C4-2B (cell line): ENCODE measurements around the gene ZNF77.
A peak's percentile ranks its signal among the peaks of the same experiment; 100 is the strongest.
"Not testable (repeated sequence)": the region's sequence is repeated elsewhere in the genome, so short reads cannot be mapped to it uniquely, and the experiment has no call there.

Experiments
- H3K27ac ChIP-seq: fragments of 450-650 bp; 2 replicates; pipeline ENCODE4 v1.5.1; 2017
- ZFX ChIP-seq: fragments of 450-650 bp; IDR thresholded peaks from 2 replicates; pipeline ENCODE4 v1.6.1; 2017
- TF ChIP-seq, protein P1 (sequence below): fragments of 450-650 bp; conservative IDR thresholded peaks from 2 replicates; pipeline ENCODE4 v1.5.1; 2017; ENCODE audit warnings: mild to moderate bottlenecking

Gene ZNF77

DNA sequence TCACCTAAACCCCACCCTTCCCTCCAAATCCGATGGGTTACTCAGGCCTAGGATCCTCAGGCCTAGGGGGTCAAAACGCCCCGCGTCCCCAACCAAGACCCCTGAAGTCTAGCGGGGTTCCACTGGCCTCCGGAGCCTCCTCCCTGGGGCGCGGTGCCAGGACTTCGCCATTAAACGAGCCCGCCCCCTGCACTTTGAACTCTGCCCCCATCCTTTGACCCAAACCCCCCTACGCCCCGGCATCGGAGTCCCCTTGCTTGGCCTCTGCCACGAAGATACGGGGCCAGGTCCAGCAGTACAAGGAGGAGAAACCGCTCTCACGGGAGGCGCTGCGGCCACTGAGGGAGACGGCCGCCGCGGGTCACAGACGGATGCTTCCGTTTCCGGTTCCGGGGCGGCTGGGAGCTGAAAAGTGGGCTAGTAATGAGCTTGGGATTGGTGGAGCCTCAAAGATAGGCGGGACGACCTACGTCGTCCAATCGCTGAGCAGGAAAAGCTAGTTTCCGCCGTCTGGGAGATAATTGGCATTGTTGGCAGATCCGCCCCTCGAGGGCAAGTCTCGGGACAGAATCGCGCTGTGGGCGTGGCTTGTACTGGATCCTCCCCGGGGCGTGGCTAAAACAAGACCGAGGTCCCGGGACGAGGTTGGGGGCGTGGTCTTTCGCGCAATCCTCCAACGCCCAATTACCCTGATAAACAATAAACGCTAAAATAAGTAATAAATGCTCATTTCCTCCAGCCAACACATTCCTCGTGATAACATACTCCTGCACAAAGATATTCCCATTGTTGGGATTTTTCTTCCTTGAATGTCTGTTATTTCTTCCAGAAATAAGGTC lies 5.7 kb upstream of the ZNF77 start:
- peak overlapping the region; percentile 91 for H3K27ac ChIP-seq
- TF ChIP-seq ZFX = no peak; the same call in 1 of the 2 replicates
- TF ChIP-seq, protein P1, sequence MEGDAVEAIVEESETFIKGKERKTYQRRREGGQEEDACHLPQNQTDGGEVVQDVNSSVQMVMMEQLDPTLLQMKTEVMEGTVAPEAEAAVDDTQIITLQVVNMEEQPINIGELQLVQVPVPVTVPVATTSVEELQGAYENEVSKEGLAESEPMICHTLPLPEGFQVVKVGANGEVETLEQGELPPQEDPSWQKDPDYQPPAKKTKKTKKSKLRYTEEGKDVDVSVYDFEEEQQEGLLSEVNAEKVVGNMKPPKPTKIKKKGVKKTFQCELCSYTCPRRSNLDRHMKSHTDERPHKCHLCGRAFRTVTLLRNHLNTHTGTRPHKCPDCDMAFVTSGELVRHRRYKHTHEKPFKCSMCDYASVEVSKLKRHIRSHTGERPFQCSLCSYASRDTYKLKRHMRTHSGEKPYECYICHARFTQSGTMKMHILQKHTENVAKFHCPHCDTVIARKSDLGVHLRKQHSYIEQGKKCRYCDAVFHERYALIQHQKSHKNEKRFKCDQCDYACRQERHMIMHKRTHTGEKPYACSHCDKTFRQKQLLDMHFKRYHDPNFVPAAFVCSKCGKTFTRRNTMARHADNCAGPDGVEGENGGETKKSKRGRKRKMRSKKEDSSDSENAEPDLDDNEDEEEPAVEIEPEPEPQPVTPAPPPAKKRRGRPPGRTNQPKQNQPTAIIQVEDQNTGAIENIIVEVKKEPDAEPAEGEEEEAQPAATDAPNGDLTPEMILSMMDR = no peak

DNA sequence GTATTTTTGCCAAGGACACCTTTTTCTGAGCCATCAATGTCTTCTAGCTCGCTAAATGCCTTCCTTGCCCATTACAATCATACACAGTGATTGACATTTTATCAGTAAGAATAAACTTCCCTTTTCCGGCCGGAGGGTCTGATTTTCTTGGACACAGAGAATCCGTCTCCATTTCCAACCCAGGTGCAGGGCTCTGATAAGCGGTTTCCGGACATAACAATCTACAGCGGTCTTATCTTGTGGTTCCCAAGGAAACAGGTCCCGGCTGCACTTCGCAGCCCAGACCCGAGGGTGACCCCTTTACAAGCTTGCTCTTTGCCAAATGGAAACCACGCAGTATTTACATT lies 5.1 kb upstream of the ZNF77 start:
- H3K27ac ChIP-seq = peak overlapping the region; percentile 91
- no peak for TF ChIP-seq ZFX
- TF ChIP-seq, protein P1 = no peak

DNA sequence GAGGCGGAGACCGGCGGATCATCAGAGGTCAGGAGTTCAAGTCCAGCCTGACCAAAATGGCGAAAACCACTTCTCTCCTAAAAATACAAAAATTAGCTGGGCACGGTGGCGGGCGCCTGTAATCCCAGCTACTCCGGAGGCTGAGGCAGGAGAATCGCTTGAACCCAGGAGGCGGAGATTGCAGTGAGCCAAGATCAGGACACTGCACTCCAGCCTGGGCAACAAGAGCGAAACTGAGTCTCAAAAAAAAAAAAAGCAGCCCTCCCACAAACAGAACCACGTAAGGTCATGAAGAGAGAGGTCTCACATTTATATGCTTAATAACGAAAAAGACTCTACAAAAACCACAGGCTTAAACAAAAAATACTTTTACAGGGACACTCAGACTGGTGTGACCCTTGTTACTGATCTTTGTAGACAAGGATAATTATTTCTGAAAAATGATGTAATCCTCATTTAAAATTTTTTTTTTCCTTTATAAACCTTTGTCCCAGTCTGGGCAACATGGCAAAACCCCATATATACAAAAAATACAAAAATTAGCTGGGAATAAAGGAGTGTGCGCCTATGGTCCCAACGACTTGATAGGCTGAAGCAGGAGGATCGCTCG lies 909 bp upstream of the ZNF77 start:
- H3K27ac ChIP-seq = peak overlapping the region; percentile 74
- TF ChIP-seq ZFX = no peak
- TF ChIP-seq, protein P1 = no peak

DNA sequence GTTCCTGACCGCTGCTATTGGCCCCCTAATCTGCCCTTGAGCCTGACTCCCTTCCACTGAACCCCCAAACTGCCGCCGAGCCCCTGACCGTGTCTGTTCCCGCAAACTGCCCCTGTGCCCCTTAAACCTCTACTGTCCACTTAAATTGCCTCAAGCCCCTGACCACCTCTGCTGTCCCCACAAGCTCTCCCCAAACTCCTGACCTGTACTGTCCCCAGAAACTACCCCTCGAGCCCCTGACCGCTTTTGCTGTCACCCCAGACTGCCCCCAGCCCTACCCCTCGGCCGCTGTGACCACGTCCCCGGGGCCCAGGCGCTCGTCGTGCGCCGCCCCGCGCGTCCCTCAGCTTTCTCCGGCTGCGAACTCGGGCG lies 382 bp downstream of the ZNF77 start:
- peak overlapping the region; percentile 74 for H3K27ac ChIP-seq

DNA sequence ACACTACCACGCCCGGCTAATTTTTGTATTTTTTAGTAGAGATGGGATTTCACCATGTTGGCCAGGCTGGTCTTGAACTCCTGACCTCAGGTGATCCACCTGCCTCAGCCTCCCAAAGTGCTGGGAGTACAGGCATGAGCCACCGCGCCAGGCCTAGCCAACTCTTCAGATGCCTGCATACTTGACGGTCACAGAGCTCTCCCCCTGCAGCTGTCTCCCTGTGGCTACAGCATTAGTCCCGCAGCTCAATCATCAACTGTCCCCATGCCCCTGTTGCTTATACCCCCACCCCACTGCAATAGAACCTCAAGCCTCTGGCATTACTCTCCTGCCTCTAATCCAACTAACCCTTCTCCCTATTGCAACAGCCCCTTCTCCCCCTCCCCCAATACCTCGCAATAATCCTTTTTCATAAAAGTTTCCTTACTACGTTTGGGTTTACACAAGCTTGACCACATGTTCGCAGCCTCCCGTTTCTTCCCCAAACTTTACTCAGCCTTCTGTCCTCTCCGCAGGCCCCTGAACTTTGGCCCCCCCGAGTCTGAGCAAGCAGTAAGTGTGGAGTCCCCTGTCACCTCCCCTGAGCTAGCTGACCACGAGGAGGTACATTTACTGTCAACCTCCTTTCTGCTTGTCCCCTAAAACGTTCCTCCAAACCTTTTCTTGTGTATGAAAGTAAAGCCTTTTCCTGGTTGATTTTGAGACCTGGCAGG lies 1.7 kb downstream of the ZNF77 start:
- H3K27ac ChIP-seq = no peak overlapping the region
- no peak for TF ChIP-seq ZFX
- TF ChIP-seq, protein P1 = no peak

More for the DNA sequence above, 382 bp downstream of the ZNF77 start:
- TF ChIP-seq, protein P1 = no peak
- TF ChIP-seq ZFX = no peak

DNA sequence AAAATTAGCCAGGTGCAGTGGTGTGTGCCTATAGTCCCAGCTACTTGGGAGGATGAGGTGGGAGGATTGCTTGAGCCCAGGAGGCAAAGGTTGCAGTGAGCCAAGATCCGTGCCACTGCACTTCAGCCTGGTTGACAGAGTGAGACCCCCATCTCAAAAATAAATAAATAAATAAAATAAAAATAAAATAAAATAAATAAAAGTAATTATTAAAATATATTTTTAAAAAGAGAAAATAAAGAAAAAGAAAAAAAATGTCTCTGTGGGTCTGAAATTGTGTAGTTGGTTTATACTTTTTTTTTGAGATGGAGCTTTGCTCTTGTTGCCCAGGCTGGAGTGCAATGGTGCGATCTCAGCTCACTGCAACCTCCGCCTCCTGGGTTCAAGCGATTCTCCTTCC lies 8.9 kb downstream of the ZNF77 start:
- H3K27ac ChIP-seq = not testable (repeated sequence)

DNA sequence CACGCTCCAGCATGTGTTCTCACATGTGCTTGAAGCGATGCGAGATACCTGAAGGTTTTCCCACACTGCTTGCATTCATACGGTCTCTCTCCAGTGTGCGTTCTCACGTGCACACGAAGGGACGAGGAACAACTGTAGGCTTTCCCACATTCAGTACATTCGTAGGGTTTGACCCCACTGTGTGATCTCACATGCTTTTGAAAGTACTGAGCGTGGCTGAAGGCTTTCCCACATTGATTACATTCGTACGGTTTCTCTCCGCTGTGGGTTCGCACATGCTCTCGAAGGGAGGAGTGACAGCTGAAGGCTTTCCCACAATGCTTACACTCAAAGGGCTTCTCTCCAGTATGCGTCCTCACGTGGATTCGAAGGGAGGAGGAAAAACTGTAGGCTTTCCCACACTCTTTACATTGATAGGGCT lies 11.3 kb downstream of the ZNF77 start:
- no peak for TF ChIP-seq ZFX

DNA sequence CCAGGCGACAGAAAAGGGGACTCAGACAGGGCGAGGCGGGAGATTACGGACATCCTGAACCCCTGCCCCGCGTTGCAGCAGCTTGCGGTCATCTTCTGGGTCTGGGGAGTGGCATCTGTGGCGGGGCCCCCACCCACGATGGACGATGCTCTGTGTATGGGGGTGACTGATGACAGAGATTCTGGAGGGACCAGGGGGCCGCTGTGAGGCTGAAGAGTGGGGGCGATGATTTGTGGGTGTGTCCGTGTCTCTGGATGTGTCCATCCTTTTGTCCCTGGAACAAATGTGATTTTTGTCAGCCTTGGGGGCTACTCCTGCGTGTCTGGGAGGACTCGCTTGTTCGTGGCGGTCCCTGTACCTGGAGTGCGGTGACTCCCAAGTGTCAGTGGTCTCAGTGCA lies 17.7 kb downstream of the ZNF77 start:
- no peak overlapping the region for H3K27ac ChIP-seq
- TF ChIP-seq, protein P1 = no peak
- TF ChIP-seq ZFX = no peak

More for the DNA sequence above, 11.3 kb downstream of the ZNF77 start:
- H3K27ac ChIP-seq = no peak overlapping the region
